ENCODE measurements around the gene ASB7.

DNA sequence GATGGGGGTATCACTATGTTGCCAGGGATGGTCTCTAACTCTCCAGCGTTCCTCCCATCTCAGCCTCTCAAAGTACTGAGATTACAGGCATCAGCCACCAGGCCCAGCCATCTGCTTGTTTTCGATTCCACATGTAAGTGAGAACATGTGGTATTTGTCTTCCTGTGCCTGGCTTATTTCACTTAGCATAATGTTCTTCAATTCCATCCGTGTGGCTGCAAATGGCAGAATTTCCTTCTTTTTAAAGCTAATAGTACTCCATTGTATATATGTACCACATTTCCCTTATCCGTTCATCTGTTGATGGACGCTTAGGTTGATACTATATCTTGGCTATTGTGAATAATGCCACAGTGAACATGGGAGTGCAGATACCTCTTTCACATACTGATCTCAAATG lies 70.6 kb downstream of the ASB7 start:
- TF ChIP-seq, protein P1, sequence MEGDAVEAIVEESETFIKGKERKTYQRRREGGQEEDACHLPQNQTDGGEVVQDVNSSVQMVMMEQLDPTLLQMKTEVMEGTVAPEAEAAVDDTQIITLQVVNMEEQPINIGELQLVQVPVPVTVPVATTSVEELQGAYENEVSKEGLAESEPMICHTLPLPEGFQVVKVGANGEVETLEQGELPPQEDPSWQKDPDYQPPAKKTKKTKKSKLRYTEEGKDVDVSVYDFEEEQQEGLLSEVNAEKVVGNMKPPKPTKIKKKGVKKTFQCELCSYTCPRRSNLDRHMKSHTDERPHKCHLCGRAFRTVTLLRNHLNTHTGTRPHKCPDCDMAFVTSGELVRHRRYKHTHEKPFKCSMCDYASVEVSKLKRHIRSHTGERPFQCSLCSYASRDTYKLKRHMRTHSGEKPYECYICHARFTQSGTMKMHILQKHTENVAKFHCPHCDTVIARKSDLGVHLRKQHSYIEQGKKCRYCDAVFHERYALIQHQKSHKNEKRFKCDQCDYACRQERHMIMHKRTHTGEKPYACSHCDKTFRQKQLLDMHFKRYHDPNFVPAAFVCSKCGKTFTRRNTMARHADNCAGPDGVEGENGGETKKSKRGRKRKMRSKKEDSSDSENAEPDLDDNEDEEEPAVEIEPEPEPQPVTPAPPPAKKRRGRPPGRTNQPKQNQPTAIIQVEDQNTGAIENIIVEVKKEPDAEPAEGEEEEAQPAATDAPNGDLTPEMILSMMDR (IDR thresholded peaks at IDR 0.05; ENCODE audit: low read depth, low read length): no peak
- TF ChIP-seq POLR2A (IDR thresholded peaks at IDR 0.05; ENCODE audit: extremely low read depth, insufficient read length) (no peak), MYC (IDR thresholded peaks at IDR 0.05; ENCODE audit: low read depth, low read length) (no peak)
- TF ChIP-seq, protein P2, sequence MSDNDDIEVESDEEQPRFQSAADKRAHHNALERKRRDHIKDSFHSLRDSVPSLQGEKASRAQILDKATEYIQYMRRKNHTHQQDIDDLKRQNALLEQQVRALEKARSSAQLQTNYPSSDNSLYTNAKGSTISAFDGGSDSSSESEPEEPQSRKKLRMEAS (IDR thresholded peaks at IDR 0.05; ENCODE audit: low read depth, low read length): no peak

All from NB4 (cell line).